A172 (cell line): ENCODE results near the gene WASF2. TPM values are rescaled to one million over a fixed set of nuclear protein-coding genes. Genes with fewer than 3 reads are reported as not detected.

Experiments used
- DNase-seq: peaks from one replicate; pipeline ENCODE4 v3.0.0-alpha.2; 2015; ENCODE audit warnings: low spot score
- total RNA-seq: library from RNA; depleted of rRNA; stranded (reverse); fragments of >200 nt; shearing (Covaris generic); gene quantifications from 2 replicates; pipeline ENCODE4 v1.2.3, GENCODE V29; 2014; rRNA removed

The WASF2 gene
- total RNA-seq, 1 experiment from 2014 or later, result 9.1 TPM

DNA sequence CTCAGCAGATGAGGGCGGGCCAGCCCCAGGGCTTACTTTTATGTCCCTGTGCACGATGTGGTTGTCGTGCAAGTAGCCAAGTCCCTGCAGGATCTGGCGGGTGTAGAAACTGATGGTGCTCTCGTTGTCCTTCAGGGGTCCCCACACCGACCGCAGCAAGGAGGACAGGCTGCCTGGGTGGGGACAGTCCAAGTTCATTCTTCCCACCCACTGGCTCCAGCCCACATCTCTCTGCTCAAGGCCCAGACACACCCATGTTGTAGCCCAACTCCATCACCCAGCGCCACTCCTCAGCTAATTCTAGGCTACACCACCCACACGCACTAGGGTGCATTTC lies 130.2 kb downstream of the WASF2 start:
- DNase-seq, result no peak

DNA sequence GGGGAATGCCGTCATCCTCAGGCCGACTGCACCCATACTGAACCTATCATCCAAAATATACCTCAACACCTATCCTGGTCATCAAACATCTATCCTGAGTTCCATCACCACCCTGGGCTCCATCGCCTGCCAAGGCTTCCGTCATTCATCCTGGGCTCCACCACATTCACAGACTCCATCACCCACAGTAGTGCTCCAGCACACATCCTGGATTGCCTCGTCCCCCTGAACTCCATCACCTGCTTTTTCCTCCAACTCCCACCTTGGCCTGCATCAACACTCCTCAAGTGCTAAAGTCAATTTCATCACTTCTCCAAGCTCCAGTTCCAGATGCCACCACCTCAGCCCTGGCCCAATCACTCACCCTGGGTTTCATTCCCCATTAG lies 131.0 kb downstream of the WASF2 start:
- no peak for DNase-seq

DNA sequence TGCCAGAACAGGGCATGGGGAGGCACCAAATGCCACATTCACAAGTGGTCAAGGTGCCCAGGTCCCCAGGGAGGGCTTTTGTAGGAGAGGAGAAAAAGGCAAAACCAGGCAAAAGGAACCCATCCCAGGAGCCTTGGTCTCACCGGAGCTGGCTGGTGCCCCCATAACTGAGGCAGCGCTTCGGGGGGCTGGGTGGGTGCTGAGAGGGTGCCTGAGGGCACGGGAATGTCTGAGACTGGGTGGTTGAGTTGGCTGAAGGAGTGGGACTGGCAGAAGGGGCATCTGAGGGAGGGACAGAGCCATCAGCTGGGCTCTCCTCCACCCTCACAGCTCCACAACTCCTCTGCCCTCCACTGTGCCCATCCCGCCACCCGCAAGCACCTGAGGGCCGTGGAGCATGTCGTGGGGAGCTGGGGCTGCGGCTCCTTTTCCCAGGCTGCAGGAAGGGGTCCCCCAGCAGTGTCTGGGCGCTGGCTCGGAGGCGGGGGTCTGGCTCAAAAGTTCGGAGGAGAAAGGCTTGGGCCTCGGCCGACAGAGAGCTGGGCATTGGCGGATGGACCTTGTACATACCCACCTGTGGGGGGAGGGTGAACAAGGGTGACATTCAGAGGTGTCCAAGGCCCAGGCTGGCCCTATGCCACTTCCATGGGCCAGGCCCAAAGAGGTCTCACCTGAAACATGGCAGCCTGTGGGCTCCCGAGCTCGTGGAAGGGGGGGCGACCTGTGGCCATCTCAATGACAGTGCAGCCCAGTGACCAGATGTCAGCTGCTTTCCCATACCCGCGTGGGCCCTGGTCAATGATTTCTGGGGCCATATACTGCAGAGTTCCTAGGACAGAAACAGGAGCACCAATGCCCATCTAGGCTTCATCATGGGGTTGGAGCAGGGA lies 131.7 kb downstream of the WASF2 start:
- DNase-seq, result no peak

DNA sequence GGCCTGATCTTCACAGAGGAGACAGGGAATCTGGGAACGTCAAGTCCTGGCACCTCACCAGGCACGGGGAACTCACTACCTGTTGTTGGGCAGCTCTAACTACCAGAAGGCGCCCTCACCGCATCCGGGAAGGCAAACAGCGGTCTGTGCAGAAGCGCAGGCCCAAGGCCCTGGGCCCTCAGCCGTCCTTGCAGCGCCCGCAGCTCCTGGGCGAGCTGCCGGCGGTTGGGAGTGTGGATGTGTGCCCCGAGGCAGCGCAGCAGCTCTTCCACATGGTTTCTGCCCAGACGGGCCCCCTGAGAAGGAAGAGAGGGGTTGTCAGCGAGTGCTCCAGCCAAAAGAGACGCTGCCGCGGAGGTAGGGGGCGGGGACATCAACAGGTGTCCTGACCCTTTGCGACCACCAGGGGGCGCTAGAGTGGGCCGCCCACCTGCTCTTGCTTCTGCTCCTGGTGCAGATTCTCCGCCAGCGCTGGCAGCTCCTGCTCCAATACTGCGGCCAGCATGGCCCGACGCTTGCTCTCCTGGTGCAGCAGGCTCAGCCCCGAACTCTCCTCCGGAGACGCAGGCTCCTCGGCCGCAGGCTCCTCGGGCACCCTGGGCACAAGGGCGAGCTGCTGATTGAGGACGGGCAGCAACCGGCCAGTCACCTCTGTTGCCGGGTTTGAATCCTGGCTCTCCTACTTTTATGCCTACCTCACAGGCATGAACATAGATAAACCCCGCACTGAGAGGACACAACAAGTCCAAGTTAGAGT lies 132.5 kb downstream of the WASF2 start:
- no peak for DNase-seq

DNA sequence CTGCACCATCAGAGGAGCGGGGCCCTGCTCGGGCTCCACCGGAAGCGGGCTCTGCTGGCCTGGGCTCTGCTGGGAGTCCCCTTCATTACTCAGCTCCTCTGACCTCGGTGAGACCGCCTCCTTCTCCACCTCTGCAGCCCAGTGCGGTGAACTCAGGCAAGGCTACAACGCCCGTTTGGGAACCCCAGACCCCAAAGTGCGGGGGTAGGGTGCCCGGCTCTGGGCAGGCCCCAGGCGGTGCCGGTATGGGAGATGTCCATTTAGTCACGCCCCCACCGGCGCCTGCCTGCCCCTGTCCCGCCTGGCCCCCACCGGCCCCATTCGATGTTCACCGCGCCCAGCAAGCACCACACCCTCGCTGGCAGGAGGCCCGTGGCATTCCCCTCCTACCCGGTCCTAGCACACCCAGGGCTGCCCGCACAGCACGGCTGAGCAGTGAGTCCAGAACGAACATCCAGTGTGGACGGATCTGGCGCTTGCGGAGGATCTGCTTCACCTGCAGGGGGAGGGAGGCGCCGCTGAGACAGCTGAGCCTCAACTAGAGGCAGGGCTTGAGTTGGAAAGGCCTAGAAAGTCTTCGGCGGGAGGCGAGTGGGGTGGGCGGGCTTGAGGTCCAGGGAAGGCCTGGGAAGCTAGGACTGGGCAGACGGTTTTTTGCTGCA lies 133.2 kb downstream of the WASF2 start:
- DNase-seq, result no peak

DNA sequence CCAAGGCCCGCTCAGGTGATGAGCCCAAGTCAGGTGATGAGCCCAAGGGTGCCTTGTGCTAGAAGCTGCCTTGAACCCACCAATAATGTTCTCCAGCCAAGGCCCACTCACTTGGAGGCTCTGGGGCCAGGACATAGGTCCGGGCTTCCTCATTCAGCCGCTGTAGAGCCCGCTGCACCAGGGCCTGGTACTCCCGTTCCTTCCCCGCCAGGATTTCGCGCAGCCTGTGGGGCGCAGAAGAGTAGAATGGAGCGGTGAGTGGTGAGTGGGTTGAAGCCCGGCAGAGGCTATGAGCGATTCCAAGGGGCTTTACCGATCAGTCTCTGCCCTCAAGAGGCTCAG lies 133.7 kb downstream of the WASF2 start:
- no peak for DNase-seq

DNA sequence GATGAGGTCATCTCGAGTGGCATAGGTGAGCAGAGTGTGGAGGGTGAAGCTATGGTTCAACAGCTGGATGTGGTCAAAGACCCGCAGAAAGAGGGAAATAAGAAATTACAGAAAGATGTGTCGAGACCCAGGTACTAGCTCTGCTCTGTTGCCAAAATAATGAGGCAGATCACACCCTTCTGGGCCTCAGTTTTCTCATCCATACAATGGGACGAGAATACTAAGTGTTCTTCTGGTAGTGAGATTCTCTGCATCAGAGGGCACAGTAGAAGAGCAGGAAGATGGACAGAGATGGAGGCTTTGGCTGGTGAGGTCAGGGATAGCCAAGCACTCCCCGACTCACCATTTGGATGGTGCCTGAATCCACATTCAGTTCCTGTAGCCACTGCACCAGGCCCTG lies 134.3 kb downstream of the WASF2 start:
- DNase-seq, result no peak

Other genes with a start within 250 kb of the WASF2 start
- gene TMEM222, start 168.0 kb downstream of the WASF2 start, total RNA-seq, result 30.3 and 30.6 TPM in 2 replicates
- 1.8 and 3.5 TPM in 2 replicates for gene SYTL1, start 148.1 kb downstream of the WASF2 start, total RNA-seq
- gene MAP3K6, start 123.2 kb downstream of the WASF2 start, total RNA-seq, result 7.1 and 13.2 TPM in 2 replicates
- gene FCN3, start 115.3 kb downstream of the WASF2 start, total RNA-seq, result not detected in 2 replicates
- gene CD164L2, start 106.8 kb downstream of the WASF2 start, total RNA-seq, result not detected in 2 replicates
- 0.05 and 0.50 TPM in 2 replicates for gene GPR3, start 97.5 kb downstream of the WASF2 start, total RNA-seq
- gene AHDC1, start 114.0 kb upstream of the WASF2 start, total RNA-seq, result 3.4 and 7.6 TPM in 2 replicates
- not detected in 2 replicates for gene FGR, start 145.0 kb upstream of the WASF2 start, total RNA-seq
- gene IFI6, start 182.0 kb upstream of the WASF2 start, total RNA-seq, result 24.9 and 32.0 TPM in 2 replicates
- gene FAM76A, start 235.8 kb upstream of the WASF2 start, total RNA-seq, result 8.6 and 9.4 TPM in 2 replicates